CD14-positive monocyte (primary cell): ENCODE results near the gene NDRG4. TPM values are rescaled to one million over a fixed set of nuclear protein-coding genes. Genes with fewer than 3 reads are reported as not detected.

Source experiments
- DNase-seq, 3 donors: peaks; one replicate each; pipeline ENCODE4 v3.0.0-alpha.2; 2011 to 2022
- H2AFZ ChIP-seq: 2 replicates; pipeline ENCODE4 v1.6.0; 2012; ENCODE audit warnings: mild to moderate bottlenecking, low read depth, low read length, inconsistent platforms; ENCODE audit not compliant: insufficient read depth, poor library complexity, severe bottlenecking
- H3K27ac ChIP-seq, 2 donors: 1 replicate in 1 of 2; 2 replicates in 1 of 2; pipeline ENCODE4 v1.5.1; 2012 to 2013; ENCODE audit warnings: low read length in 2 of 2, control low read depth in 1 of 2, inconsistent platforms in 1 of 2, low read depth in 1 of 2, mild to moderate bottlenecking in 1 of 2
- H3K27me3 ChIP-seq, 2 donors: one replicate each; pipeline versions ENCODE4 v1.6.0 to v1.6.1; 2011 to 2013; ENCODE audit warnings: low read length in 2 of 2; ENCODE audit not compliant: control insufficient read depth in 2 of 2, insufficient read depth in 2 of 2
- H3K36me3 ChIP-seq, 2 donors: replicated peaks in 1 of 2; 1 replicate in 1 of 2; 2 replicates in 1 of 2; pipeline versions ENCODE4 v1.5.1 to v1.6.1; 2012 to 2013; ENCODE audit warnings: low read length in 2 of 2, control low read depth in 1 of 2, inconsistent platforms in 1 of 2, mild to moderate bottlenecking in 1 of 2; ENCODE audit not compliant: insufficient read depth in 2 of 2, control insufficient read depth in 1 of 2
- H3K4me1 ChIP-seq, 2 donors: 1 replicate in 1 of 2; 2 replicates in 1 of 2; pipeline versions ENCODE4 v1.5.1 to v1.6.1; 2012 to 2013; ENCODE audit warnings: low read length in 2 of 2, control low read depth in 1 of 2, inconsistent platforms in 1 of 2, mild to moderate bottlenecking in 1 of 2, moderate library complexity in 1 of 2; ENCODE audit not compliant: insufficient read depth in 2 of 2, control insufficient read depth in 1 of 2
- H3K4me2 ChIP-seq: replicated peaks from 2 replicates; pipeline ENCODE3; 2012; ENCODE audit warnings: low read length, moderate library complexity, mild to moderate bottlenecking; ENCODE audit not compliant: poor library complexity, severe bottlenecking; ENCODE audit errors: extremely low read depth
- H3K4me3 ChIP-seq, 3 experiments: fragments of 200-600 bp in 1 of 3; sonication (generic) in 1 of 3; replicated peaks in 1 of 3; 1 replicate in 2 of 3; 2 replicates in 1 of 3; pipeline ENCODE4 v1.5.1; 2011 to 2013; ENCODE audit warnings: low read length in 3 of 3, mild to moderate bottlenecking in 3 of 3, control low read depth in 2 of 3, low read depth in 2 of 3, inconsistent platforms in 1 of 3, moderate library complexity in 1 of 3
- H3K79me2 ChIP-seq: 2 replicates; pipeline ENCODE4 v1.6.0; 2012; ENCODE audit warnings: mild to moderate bottlenecking, control low read depth, inconsistent platforms, low read length, moderate library complexity; ENCODE audit not compliant: insufficient read depth
- H3K9ac ChIP-seq: 2 replicates; pipeline ENCODE4 v1.6.0; 2017; ENCODE audit warnings: low read length, mild to moderate bottlenecking; ENCODE audit not compliant: insufficient read depth, poor library complexity, severe bottlenecking
- H3K9me3 ChIP-seq, 2 donors: replicated peaks in 1 of 2; 1 replicate in 1 of 2; 2 replicates in 1 of 2; pipeline versions ENCODE4 v1.5.1 to v1.6.1; 2012 to 2013; ENCODE audit warnings: low read length in 2 of 2, control low read depth in 1 of 2; ENCODE audit not compliant: control insufficient read depth in 1 of 2, insufficient read depth in 1 of 2
- H4K20me1 ChIP-seq: 2 replicates; pipeline ENCODE4 v1.6.0; 2012; ENCODE audit warnings: mild to moderate bottlenecking, low read length, control low read depth, moderate library complexity; ENCODE audit not compliant: insufficient read depth
- H3K27ac Mint-ChIP-seq, 7 donors: one replicate each; pipeline ENCODE4 v1.8.0; 2020; ENCODE audit warnings: mild to moderate bottlenecking in 7 of 7, mixed read lengths in 7 of 7, moderate library complexity in 6 of 7, inconsistent platforms in 2 of 7
- H3K27me3 Mint-ChIP-seq, 3 donors: one replicate each; pipeline ENCODE4 v1.8.0; 2021 to 2022; ENCODE audit warnings: low read depth in 3 of 3, mild to moderate bottlenecking in 3 of 3, mixed read lengths in 3 of 3, moderate library complexity in 3 of 3, inconsistent platforms in 1 of 3
- H3K36me3 Mint-ChIP-seq, 2 donors: one replicate each; pipeline ENCODE4 v1.8.0; 2020; ENCODE audit warnings: mixed read lengths in 2 of 2, inconsistent platforms in 1 of 2, mild to moderate bottlenecking in 1 of 2
- H3K4me1 Mint-ChIP-seq: one replicate; pipeline ENCODE4 v1.8.0; 2020; ENCODE audit warnings: mild to moderate bottlenecking, mixed read lengths
- H3K4me3 Mint-ChIP-seq, 2 donors: one replicate each; pipeline ENCODE4 v1.8.0; 2020; ENCODE audit warnings: mild to moderate bottlenecking in 2 of 2, mixed read lengths in 2 of 2, moderate library complexity in 1 of 2
- H3K9me3 Mint-ChIP-seq, 7 donors: one replicate each; pipeline ENCODE4 v1.8.0; 2020 to 2022; ENCODE audit warnings: mixed read lengths in 7 of 7, mild to moderate bottlenecking in 6 of 7, moderate library complexity in 6 of 7, inconsistent platforms in 2 of 7
- CTCF ChIP-seq: fragments of 200-600 bp; IDR thresholded peaks from one replicate; pipeline ENCODE4 v1.8.0; 2022; ENCODE audit warnings: antibody characterized with exemption, mild to moderate bottlenecking
- WGBS: methylation state at CpG from one replicate; pipeline ENCODE4 v1.1.5; 2013; ENCODE audit warnings: missing lambda C conversion rate; ENCODE audit not compliant: insufficient coverage; 5-methylcytosine and 5-hydroxymethylcytosine counted together
- intact Hi-C, 2 donors: fragments of 100-400 bp; cut with micrococcal nuclease; formaldehyde crosslinking; loops; one replicate each; pipeline versions ENCODE4 v1.15.0 to v1.15.1; 2023
- polyA plus RNA-seq, 3 donors: library from polyadenylated mRNA; depleted of rRNA in 1 of 3; unstranded in 2 of 3; stranded (reverse) in 1 of 3; fragments of 300-500 nt in 2 of 3; fragments of >200 nt in 1 of 3; fragmentation: Illumina TruSeq in 2 of 3; gene quantifications; 1 replicate in 2 of 3; 2 replicates in 1 of 3; pipeline ENCODE4 v1.2.3, GENCODE V29; 2012 to 2021

Gene NDRG4
- polyA plus RNA-seq, 3 donors = not detected

DNA sequence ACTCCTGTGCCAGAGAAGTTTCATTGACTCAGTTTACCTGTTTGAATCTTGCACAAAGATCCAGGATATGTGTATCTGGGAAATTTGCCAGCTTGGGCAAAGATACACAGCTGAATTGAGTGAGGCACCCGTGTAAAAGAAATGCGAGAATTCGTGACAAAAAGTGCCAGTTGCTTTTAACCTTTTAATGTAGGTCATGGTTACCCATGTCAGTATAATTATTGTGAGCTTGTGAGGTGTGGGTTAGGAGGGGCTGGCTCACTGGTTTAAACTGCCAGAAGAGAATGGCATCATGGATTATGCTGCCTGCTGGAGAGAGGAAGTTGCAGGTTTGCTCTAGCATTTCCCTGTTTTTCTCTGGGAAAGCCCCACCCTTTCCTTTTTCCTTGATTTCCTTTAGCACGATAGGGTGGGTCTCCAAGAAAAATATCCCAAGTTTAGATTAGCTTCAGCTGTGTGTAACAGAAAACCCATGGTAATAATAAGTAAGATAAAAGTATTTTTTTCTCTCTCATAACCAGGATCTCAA is 24.8 kb upstream of the NDRG4 start:
- H3K36me3 Mint-ChIP-seq = no peaks in the 10 kb centered on the region
- Histone ChIP-seq H3K4me3 (no peak overlapping the region), H3K9me3 (no peaks in the 10 kb centered on the region), H2AFZ (no peak overlapping the region), H3K79me2 (no peaks in the 10 kb centered on the region), H3K27ac (no peak overlapping the region), H3K27me3 (peaks cover 0 to 2% of the 10 kb centered on the region in 2 donors), H4K20me1 (no peaks in the 10 kb centered on the region), H3K36me3 (no peaks in the 10 kb centered on the region), H3K4me2 (no peak overlapping the region), H3K9ac (no peak overlapping the region), H3K4me1 (no peaks in the 10 kb centered on the region)
- H3K4me3 Mint-ChIP-seq = no peak overlapping the region
- H3K9me3 Mint-ChIP-seq = no peaks in the 10 kb centered on the region
- H3K27me3 Mint-ChIP-seq = peaks cover 23 to 29% (median 26%) of the 10 kb centered on the region in 3 donors
- WGBS = 94% methylated on average over 3 of the region's 4 CpGs
- no peak for DNase-seq
- H3K4me1 Mint-ChIP-seq = no peaks in the 10 kb centered on the region
- no peak overlapping the region for H3K27ac Mint-ChIP-seq
- intact Hi-C loops = no loop called here
- no peak for TF ChIP-seq CTCF

DNA sequence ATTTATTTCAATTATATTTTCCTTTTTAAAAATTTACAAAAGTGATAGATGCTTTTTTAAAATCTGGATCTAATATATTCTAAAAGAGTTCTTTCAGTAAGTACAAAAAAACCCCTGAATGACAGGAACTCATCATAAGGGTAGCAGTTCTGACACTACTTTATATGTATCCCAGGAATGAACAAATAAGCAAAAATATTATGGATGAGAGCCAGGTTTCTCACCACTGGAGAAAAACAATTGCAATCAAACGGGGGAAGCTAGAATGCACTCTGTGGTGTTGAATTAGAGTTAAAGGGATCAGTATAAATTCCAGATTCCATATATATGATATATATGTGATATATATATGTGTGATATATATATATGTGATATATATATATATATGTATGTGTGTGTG is 23.2 kb upstream of the NDRG4 start:
- Mint-ChIP-seq H3K4me1 (no peaks in the 10 kb centered on the region), H3K9me3 (no peaks in the 10 kb centered on the region), H3K27ac (no peak overlapping the region), H3K4me3 (no peak overlapping the region), H3K36me3 (no peaks in the 10 kb centered on the region), H3K27me3 (peaks cover 18 to 25% (median 20%) of the 10 kb centered on the region in 3 donors)
- intact Hi-C loops = no loop called here
- no peak for DNase-seq
- TF ChIP-seq CTCF = no peak
- Histone ChIP-seq H3K4me1 (no peaks in the 10 kb centered on the region), H3K9me3 (no peaks in the 10 kb centered on the region), H3K27me3 (no peaks in the 10 kb centered on the region), H2AFZ (no peak overlapping the region), H3K36me3 (no peaks in the 10 kb centered on the region), H3K4me2 (no peak overlapping the region), H3K4me3 (no peak overlapping the region), H4K20me1 (no peaks in the 10 kb centered on the region), H3K79me2 (no peaks in the 10 kb centered on the region), H3K27ac (no peak overlapping the region), H3K9ac (no peak overlapping the region)
- no CpG with 5 or more reads among the region's 1 CpG for WGBS
